Measurements from ENCODE around the gene DBI. TPM values are rescaled to one million over a fixed set of nuclear protein-coding genes. Genes with fewer than 3 reads are reported as not detected.

DBI gene
- total RNA-seq, 4 donors from 2014 or later: 43.0 to 101 (median 80.9) TPM

DNA sequence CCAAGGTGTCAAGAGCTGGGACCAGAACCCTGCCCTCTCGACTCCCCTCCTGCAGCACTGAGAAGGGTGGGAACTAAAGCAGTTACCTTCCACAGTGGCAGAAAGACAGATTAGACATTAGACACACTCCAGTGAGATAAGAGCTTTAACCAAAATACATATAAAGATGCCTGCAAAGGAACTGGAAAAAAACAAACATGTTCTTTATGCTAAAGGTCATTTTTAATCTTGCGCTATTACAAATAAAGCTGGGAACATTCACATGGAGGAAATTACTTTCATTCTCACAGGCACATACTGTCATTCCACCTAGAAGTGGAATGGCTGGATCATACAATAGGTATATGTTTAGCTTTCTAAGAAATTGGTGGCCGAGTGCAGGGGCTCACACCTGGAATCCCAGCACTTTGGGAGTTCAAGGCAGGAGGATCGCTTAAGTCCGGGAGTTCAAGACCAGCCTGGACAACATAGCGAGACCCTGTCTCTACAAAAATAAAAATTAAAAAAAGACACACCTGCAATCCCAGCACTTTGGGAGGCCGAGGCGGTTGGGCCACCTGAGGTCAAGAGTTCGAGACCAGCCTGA, 42.0 kb upstream of the DBI start:
- ATAC-seq: no peak
- Histone ChIP-seq H3K4me1 (no peaks in the 10 kb centered on the region), H3K4me3 (no peak overlapping the region), H3K9me3 (no peaks in the 10 kb centered on the region), H3K27ac (no peak overlapping the region), H3K36me3 (no peaks in the 10 kb centered on the region), H3K27me3 (no peaks in the 10 kb centered on the region)
- TF ChIP-seq, protein P1, sequence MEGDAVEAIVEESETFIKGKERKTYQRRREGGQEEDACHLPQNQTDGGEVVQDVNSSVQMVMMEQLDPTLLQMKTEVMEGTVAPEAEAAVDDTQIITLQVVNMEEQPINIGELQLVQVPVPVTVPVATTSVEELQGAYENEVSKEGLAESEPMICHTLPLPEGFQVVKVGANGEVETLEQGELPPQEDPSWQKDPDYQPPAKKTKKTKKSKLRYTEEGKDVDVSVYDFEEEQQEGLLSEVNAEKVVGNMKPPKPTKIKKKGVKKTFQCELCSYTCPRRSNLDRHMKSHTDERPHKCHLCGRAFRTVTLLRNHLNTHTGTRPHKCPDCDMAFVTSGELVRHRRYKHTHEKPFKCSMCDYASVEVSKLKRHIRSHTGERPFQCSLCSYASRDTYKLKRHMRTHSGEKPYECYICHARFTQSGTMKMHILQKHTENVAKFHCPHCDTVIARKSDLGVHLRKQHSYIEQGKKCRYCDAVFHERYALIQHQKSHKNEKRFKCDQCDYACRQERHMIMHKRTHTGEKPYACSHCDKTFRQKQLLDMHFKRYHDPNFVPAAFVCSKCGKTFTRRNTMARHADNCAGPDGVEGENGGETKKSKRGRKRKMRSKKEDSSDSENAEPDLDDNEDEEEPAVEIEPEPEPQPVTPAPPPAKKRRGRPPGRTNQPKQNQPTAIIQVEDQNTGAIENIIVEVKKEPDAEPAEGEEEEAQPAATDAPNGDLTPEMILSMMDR (IDR thresholded peaks at IDR 0.05): no peak
- no peak for TF ChIP-seq POLR2A (IDR thresholded peaks at IDR 0.05)
- TF ChIP-seq POLR2AphosphoS5 (IDR thresholded peaks at IDR 0.05): no peak
- no peak for TF ChIP-seq EP300 (IDR thresholded peaks at IDR 0.05)
- 86 to 100% methylated on average over 1 to 7 of the region's 9 CpGs for WGBS, 2 donors (ENCODE audit: low coverage in 1 of 2)

DNA sequence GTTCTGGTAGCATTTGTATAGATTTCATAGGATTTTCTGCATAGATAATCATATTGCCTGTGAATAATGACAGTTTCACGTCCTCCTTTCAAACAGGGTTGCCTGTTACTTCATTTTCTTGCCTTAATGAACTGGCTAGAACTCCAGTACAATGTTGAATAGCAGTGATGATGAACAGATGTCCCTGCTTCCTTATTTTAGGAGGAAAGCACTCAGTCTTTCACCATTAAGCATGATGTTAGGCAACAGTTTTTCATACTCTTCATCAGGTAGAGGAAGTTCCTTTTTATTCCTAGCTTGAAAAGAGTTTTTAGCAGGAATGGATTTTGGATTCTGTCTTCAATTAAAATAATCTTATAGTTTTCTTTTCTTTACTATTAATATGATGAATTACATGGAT, 39.8 kb upstream of the DBI start:
- Histone ChIP-seq H3K27me3 (no peaks in the 10 kb centered on the region), H3K27ac (no peak overlapping the region), H3K9me3 (no peaks in the 10 kb centered on the region), H3K36me3 (no peaks in the 10 kb centered on the region), H3K4me1 (no peaks in the 10 kb centered on the region), H3K4me3 (no peak overlapping the region)
- 50 to 75% methylated on average over 1 of the region's 1 CpG for WGBS, 2 donors (ENCODE audit: low coverage in 1 of 2)
- no peak for TF ChIP-seq POLR2A (IDR thresholded peaks at IDR 0.05)
- no peak for TF ChIP-seq POLR2AphosphoS5 (IDR thresholded peaks at IDR 0.05)
- no peak for ATAC-seq

- TF ChIP-seq POLR2A (IDR thresholded peaks at IDR 0.05) (no peak), EP300 (IDR thresholded peaks at IDR 0.05) (no peak), POLR2AphosphoS5 (IDR thresholded peaks at IDR 0.05) (no peak)
- TF ChIP-seq, protein P1 (IDR thresholded peaks at IDR 0.05): no peak
- no peaks in the 10 kb centered on the region for H3K9me3 ChIP-seq
- no peaks in the 10 kb centered on the region for H3K27me3 ChIP-seq
- WGBS, 2 donors (ENCODE audit: low coverage in 1 of 2): 93 to 94% methylated on average over 6 of the region's 6 CpGs
- H3K4me1 ChIP-seq: no peaks in the 10 kb centered on the region
- H3K4me3 ChIP-seq: no peak overlapping the region
- H3K27ac ChIP-seq: no peak overlapping the region
- no peak for ATAC-seq
- H3K36me3 ChIP-seq: peaks cover 0 to under 1% of the 10 kb centered on the region in 2 donors
Measured at GRCh38 chr2:119327431-119327830, 39.3 kb upstream of the DBI start.

DNA sequence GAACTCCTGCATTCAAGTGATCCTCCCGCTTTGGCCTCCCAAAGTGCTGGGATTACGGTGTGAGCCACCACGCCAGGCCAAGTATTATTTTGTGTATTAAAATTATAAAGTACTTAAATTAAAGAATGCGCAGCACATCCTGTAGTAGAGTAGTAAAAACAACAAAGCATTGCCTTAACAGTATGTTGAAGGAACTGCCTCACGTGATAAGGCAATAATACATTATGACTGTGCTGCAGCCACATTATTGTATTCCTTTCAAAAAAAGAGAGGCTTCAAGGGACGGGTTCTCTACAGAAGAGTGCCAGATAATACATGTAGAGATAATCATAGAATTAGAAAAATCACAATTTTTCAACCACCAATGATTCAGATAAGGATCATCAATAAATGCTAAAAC, 33.8 kb upstream of the DBI start:
- Histone ChIP-seq H3K9me3 (no peaks in the 10 kb centered on the region), H3K4me1 (no peaks in the 10 kb centered on the region), H3K4me3 (no peak overlapping the region), H3K27ac (no peak overlapping the region), H3K36me3 (peaks cover 0 to 52% of the 10 kb centered on the region in 2 donors), H3K27me3 (no peaks in the 10 kb centered on the region)
- ATAC-seq: no peak
- TF ChIP-seq POLR2A (IDR thresholded peaks at IDR 0.05): no peak
- 93 to 100% methylated on average over 4 of the region's 6 CpGs for WGBS, 2 donors (ENCODE audit: low coverage in 1 of 2)

DNA sequence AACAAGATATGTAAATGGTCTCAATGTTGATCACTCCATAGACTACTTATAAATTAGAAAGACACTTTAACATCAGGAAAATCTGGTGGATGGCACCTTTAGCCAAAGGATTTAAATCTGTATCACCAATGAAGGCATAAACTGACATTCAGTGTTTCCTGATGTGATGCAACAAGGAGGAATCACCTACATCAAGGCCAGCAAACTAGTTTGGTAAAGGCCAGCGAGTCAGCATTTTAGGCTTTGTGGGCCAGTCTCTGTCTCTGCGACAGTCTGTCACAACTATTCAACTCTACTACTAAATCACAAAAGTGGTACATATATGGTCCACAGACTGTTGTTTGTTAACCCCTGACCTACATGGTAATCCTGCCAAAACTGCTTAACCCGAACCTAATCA, 33.4 kb upstream of the DBI start:
- 94 to 100% methylated on average over 3 of the region's 3 CpGs for WGBS, 2 donors (ENCODE audit: low coverage in 1 of 2)
- peaks cover 0 to 56% of the 10 kb centered on the region in 2 donors for H3K36me3 ChIP-seq
- H3K9me3 ChIP-seq: no peaks in the 10 kb centered on the region
- H3K4me3 ChIP-seq: no peak overlapping the region
- ATAC-seq: no peak
- no peak overlapping the region for H3K27ac ChIP-seq
- TF ChIP-seq POLR2AphosphoS5 (IDR thresholded peaks at IDR 0.05) (no peak), EP300 (IDR thresholded peaks at IDR 0.05) (no peak), POLR2A (IDR thresholded peaks at IDR 0.05) (no peak)
- TF ChIP-seq, protein P1 (IDR thresholded peaks at IDR 0.05): no peak
- no peaks in the 10 kb centered on the region for H3K4me1 ChIP-seq
- no peaks in the 10 kb centered on the region for H3K27me3 ChIP-seq

DNA sequence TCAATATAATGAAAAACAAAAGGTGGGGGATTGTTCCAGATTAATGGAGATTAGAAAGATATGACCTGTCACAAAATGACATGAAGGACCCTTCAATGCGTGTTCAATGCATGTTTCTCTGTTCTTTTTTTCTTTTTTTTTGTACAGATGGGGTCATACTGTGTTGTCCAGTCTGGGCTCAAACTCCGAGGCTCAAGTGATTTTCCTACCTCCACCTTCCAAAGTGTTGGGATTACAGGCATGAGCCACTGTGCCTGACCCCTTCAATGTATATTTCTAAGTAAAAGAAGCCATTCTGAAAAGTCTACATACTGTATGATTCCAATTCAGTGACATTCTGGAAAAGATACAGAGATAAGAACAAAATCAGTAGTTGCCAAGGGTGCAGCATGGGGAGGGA, 32.9 kb upstream of the DBI start:
- no peak overlapping the region for H3K27ac ChIP-seq
- 81 to 100% methylated on average over 2 of the region's 2 CpGs for WGBS, 2 donors (ENCODE audit: low coverage in 1 of 2)
- no peaks in the 10 kb centered on the region for H3K4me1 ChIP-seq
- peaks cover 0 to 60% of the 10 kb centered on the region in 2 donors for H3K36me3 ChIP-seq
- H3K4me3 ChIP-seq: no peak overlapping the region
- no peaks in the 10 kb centered on the region for H3K27me3 ChIP-seq
- ATAC-seq: no peak
- no peaks in the 10 kb centered on the region for H3K9me3 ChIP-seq
- no peak for TF ChIP-seq POLR2AphosphoS5 (IDR thresholded peaks at IDR 0.05)
- TF ChIP-seq, protein P1 (IDR thresholded peaks at IDR 0.05): no peak
- no peak for TF ChIP-seq POLR2A (IDR thresholded peaks at IDR 0.05)
- TF ChIP-seq EP300 (IDR thresholded peaks at IDR 0.05): no peak
